Renal pelvis (tissue), 4 donors: ENCODE measurements around the gene SOCS1. TPM values are rescaled to one million over a fixed set of nuclear protein-coding genes. Genes with fewer than 3 reads are reported as not detected.

ENCODE experiments used
- DNase-seq: peaks from one replicate; pipeline ENCODE4 v3.0.0-alpha.2; 2013
- polyA plus RNA-seq, 3 donors: library from polyadenylated mRNA; unstranded; fragments of 120-200 nt; gene quantifications; one replicate each; pipeline ENCODE4 v1.2.1, GENCODE V29; 2013; ENCODE audit not compliant: insufficient read length in 3 of 3

SOCS1 gene
- polyA plus RNA-seq, 3 donors, result 4.8 to 9.1 (median 6.6) TPM

GRCh38 chr16:11268921-11269375 lies 12.9 kb upstream of the SOCS1 start, which contains the start of gene TNP2:
Gene TNP2 (minus strand): TSS chr16:11269325. CDS start chr16:11269262, 63 bp downstream.
- DNase-seq, result no peak

DNA sequence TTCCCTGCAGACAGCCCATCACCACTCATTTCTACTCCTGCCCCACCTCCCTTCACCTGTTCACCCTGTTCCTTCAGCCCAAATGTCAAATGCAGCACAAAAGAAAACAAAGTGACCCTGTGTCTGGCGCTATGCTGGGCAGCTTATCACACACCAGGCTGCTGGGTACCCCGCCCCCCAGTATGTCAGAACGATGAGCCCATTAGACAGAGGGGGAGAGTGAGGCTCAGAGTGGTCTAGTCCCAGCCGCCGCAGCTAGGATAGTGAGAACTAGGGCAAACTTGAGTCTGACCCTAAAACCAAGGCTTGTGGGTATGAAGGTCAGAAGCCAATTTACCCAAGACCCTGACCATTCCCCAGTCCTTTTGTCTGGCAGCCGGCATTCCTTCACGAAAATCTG lies 9.1 kb upstream of the SOCS1 start:
- DNase-seq, result no peak

- no peak for DNase-seq
These were observed 8.3 kb upstream of the SOCS1 start for GRCh38 chr16:11264155-11264832.

- no peak for DNase-seq
These were observed 7.7 kb upstream of the SOCS1 start for GRCh38 chr16:11263737-11264136.

DNA sequence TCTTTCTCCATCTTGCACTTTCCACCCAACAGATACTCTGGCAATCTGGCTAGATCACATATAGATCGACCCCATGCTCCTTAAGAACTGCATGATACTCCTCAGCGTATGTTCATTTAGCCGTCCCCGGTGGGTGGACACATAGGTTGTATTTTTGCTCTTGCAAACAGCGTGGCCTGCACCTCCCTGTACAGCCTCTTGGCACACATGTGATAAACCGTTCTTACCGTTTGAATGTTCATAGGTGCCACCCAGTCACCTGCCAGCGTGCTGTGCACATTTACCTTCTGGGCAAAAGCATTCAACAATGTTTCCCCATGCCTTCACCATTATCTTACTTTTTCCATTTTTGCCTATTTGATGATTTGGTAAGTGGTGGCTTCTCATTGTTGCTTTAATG lies 6.9 kb upstream of the SOCS1 start:
- no peak for DNase-seq

- DNase-seq, result no peak
These were observed 4.6 kb upstream of the SOCS1 start for GRCh38 chr16:11260596-11260966.

DNA sequence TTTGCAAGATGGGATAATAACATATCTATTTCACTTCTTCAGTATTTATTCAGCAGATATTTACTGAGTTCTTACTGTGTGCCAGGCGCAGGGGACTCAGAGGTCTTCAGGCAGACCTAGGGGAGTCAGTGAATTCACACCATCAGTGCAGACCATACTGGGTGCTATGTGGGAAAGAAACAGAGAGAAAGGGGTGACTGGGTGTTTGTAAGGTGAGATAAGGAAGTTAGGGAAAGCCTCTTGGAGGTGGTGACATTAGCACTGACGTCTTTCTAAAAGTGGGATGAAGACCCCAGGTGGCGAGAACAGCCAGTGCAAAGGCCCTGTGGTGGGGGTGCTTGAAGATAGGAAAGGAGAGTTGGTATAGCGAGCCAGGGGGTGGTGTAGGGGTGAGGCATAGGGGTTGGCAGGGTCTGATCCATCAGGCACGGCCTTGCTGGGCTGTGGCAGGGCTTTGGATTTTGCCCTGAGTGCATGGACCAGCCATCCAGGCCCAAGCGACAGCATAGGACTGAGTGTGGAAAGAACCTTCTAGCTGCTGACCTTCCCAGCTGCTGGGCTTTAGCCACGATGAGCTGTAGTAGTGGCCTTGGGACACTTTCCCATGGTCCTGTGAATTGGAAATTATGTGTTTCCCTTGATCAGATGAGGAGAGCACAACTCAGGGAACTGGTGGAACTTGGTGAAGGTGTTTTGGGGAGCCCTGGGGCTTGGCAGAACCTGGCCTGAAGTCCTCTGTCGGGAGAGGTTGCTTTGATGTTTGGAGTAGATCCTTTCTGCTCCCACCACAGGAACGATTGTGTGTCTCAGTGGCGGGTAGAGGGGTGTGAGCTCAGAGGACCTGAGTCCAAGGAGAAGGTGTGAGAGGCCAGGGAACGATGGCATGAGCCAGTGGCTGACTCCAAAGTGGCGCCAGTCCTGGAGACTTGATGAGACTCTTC lies 3.9 kb upstream of the SOCS1 start:
- no peak for DNase-seq

GRCh38 chr16:11258553-11259492 lies 2.8 kb upstream of the SOCS1 start:
- DNase-seq, result no peak

DNA sequence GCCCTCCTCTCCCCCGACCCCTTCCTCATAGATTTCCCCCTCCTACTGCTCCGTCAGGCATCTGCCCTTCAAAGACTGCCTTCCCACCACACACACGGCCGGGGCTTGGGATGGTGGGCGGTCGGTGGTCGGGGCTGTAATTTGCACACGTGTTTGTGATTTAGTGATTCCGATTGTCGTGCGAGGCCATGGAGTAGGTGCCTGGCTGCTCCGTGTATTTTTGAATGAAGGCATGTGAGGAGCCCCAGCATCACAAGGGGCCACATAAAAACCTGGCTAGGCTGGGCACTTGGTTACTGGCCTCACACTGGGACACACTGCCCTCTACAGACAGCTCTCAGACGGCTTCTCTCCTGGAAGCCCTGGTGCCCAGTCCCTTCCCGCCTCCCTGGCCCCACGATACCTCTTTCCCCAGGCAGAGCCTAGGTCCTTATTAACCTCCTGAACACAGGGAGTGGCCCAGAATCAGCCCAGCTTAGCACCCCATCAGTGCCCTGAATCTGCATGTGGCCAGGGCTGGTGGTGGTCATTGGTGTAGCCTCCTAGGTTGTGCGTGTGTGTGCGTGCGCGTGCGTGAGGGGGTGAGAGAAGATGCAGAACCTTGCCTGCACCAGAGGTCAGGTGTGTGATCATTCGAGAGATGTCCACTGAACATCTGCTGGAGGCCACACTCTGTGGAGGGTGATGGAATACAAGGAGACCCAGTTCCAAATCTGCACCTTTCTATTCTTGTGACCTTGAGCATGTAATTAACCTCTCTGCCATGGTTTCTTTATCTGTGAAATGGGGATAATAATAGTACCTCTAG lies 1.3 kb upstream of the SOCS1 start:
- DNase-seq, result peak; percentile 83

DNA sequence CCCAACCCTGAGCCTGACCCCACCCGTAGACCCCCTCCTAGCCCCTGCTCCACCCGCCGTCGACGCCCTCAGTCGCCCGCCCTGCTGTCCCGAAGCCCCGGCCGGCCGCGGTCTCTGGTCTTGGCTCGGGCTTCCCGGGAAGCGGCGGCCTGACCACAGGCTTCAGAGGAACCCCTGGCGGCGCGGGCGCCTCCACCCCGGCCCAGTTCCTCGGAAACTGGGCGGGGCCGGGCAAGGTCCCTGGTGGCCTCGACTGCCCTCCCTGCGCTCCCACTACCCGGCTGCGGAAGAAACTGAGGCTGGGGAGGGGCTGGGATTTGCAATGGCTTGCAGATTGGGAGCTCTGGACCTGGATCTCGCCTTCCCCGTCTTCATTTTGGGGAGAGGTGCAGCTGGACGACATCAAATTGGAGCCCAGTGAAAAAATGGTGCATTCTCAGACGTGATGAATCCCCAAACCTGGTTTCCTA lies 692 bp upstream of the SOCS1 start:
- peak; percentile 48 for DNase-seq

- DNase-seq, result peak; percentile 62
These were observed 879 bp downstream of the SOCS1 start for GRCh38 chr16:11254913-11255736.

DNA sequence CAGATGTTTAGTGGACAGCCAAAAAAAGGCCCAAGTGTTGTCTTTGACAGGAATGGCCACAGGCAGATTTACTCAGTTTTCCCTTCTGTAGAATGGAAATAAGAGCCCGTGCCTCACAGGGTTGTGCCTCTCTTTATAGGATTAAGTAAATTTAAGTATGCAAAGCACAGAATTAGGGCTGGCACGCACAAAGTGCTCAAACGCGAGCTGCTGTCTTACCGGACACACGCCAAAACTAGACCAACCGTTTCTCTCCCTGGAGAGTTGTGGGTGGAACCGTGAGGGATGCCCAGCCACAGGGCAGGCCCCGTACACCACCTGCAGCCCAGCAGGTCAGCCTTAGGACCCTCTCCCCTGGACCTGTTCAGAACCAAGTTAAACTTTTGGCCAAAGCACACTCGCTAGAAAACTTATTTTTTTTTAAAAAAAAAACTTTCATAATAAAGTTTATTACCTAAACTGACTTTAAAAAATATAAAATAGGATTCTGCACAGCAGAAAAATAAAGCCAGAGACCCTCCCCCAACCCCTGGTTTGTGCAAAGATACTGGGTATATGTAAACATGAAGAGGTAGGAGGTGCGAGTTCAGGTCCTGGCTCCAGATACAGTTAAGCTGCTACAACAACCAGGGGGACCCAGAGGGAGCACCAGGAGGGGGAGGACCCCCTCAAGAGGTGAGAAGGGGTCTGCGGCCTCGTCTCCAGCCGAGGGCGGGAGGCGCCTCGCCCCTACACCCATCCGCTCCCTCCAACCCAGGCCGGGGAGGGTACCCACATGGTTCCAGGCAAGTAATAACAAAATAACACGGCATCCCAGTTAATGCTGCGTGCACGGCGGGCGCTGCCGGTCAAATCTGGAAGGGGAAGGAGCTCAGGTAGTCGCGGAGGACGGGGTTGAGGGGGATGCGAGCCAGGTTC lies 1.8 kb downstream of the SOCS1 start:
- no peak for DNase-seq

DNA sequence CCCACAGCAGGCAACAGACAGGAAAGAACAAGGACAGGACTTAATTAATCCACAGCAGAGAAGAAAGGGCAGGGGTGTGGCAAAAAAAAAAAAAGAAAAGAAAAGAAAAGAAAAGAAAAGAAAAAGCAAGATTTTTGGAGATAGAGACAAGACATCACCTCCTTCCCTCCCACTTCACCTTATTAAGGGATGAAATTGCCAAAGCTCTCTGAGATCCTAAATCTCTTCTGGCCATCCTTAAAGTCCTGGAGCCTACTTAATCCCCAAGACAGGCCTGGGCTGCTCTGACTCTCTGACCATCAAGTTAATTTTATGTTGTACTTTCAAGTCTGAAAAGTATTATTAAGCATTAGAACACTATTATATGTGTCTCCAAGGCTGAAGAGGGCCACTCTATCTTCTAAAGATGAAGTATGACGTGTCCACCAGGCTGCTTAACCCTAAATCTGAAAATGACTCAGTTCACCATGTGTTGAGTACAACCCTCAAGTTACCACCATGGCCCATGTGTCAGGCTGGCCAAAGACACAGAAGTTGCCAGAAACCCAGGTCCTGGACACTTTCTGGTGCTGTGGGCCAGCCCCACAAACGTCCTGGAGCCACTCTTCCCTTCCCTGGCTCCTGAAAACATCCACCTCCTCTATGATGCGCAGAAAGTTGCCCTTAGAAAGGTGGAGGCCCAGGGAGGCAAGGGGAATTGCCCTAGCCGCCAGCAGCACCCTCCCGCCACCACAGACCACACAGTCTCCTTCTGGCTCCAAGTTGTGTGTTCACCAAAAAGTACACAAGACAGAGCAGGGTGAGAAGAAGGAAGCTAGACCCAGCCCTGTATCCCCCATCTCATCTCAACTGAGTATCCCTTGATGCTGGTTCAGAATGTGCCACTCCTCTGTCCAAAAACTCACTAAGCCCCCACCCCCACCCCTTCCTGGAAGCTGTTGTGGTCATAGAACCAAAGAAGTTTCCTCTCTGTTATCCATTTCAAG lies 2.7 kb downstream of the SOCS1 start:
- no peak for DNase-seq

- DNase-seq, result no peak
These were observed 3.5 kb downstream of the SOCS1 start for GRCh38 chr16:11252482-11252931.

DNA sequence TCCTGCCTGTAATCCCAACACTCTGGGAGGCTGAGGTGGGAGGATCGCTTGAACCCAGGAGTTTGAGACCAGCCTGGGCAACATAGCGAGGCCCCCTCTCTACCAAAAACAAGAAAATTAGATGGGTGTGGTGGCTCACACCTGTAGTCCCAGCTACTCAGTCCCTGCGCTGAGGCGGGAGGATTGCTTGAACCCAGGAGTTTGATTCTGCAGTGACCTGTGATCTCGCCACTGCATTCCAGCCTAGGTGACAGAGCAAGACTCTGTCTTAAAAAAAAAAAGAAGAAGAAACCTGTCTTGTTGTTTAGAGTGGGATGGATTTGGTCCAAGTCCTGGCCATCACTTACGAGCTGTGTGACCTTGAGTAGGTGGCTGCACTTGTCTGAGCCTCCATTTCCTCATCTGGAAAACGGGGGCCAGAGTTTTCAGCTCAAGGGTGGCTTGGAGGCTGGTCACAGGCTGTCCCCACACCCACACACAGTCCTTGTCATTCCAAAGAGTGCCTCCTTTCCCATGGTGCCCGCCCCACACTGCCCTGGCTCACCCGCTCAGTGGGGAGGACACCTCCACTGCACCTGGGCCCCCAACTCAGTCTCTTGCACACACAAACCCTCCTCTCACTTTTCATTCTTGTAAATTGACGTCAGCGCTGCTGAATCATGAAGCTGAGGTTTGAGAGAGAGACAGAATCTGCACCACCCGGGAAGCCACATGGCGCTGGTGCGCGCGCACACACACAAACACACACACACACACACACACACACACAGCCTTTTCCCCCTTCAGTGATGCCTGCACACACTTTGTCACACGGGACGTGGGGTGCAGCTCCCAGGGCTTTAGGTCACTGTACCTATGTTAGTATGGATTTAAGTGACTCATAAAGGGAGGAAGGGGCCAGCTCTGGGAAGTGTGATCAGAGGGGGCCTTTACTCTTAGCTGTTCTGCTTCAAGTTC lies 4.2 kb downstream of the SOCS1 start:
- no peak for DNase-seq
